PFSK-1 (cell line): Measurements from ENCODE around the gene SRD5A1.

Experiments used
- POLR2AphosphoS5 ChIP-seq: IDR thresholded peaks from 2 replicates; pipeline ENCODE4 v1.6.1; 2012; ENCODE audit warnings: low read depth, mild to moderate bottlenecking, control low read depth, low read length, moderate library complexity
- SIN3A ChIP-seq: IDR thresholded peaks from 2 replicates; pipeline ENCODE4 v1.6.1; 2012; ENCODE audit warnings: mild to moderate bottlenecking, low read length, moderate library complexity, borderline replicate concordance; ENCODE audit not compliant: insufficient read depth
- TAF1 ChIP-seq: IDR thresholded peaks from 2 replicates; pipeline ENCODE4 v1.6.1; 2012; ENCODE audit warnings: low read length, control low read depth, borderline replicate concordance; ENCODE audit not compliant: insufficient read depth
- TF ChIP-seq, protein P1 (sequence below), 2 experiments: IDR thresholded peaks; 2 replicates each; pipeline versions ENCODE4 v1.6.1 to v1.8.0; 2011 to 2012; ENCODE audit warnings: low read depth in 2 of 2, low read length in 2 of 2, control low read depth in 1 of 2, inconsistent platforms in 1 of 2, mild to moderate bottlenecking in 1 of 2, moderate library complexity in 1 of 2; ENCODE audit not compliant: insufficient read depth in 1 of 2

DNA sequence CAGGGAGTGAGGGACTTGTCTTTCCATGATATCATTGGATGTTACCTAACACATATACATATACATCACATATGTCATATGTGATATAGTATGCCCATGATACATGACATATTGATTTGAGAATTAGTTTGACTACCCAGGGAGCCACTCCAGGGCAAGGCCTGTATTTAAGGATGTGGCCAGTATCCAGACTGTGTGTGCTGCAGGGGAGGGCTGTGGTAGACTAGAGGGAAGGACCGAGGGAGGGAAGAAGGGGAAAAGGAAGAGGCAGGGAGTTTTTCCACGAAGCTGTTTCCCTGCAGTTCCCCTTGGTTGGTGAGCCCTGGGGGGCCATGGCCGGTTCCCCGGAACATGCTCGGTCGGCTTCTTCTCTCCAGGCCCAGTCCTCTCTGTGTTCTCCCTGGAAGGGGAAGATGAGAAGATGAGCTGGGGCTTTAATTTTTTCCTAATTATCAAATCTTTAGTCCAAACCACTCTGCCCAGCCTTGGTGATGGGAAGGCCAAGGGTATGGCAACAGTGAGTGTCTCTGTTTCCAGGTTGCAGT, 49.1 kb upstream of the SRD5A1 start:
- TF ChIP-seq POLR2AphosphoS5 (no peak), SIN3A (no peak), TAF1 (no peak)
- TF ChIP-seq, protein P1, sequence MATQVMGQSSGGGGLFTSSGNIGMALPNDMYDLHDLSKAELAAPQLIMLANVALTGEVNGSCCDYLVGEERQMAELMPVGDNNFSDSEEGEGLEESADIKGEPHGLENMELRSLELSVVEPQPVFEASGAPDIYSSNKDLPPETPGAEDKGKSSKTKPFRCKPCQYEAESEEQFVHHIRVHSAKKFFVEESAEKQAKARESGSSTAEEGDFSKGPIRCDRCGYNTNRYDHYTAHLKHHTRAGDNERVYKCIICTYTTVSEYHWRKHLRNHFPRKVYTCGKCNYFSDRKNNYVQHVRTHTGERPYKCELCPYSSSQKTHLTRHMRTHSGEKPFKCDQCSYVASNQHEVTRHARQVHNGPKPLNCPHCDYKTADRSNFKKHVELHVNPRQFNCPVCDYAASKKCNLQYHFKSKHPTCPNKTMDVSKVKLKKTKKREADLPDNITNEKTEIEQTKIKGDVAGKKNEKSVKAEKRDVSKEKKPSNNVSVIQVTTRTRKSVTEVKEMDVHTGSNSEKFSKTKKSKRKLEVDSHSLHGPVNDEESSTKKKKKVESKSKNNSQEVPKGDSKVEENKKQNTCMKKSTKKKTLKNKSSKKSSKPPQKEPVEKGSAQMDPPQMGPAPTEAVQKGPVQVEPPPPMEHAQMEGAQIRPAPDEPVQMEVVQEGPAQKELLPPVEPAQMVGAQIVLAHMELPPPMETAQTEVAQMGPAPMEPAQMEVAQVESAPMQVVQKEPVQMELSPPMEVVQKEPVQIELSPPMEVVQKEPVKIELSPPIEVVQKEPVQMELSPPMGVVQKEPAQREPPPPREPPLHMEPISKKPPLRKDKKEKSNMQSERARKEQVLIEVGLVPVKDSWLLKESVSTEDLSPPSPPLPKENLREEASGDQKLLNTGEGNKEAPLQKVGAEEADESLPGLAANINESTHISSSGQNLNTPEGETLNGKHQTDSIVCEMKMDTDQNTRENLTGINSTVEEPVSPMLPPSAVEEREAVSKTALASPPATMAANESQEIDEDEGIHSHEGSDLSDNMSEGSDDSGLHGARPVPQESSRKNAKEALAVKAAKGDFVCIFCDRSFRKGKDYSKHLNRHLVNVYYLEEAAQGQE (IDR thresholded peaks at IDR 0.05; ENCODE audit: insufficient read depth in 1 of 2, low read depth in 2 of 2, low read length in 2 of 2): no peak
